HG03159 (cell line): ENCODE data around the gene HMG20A.

ENCODE experiments used
- ATAC-seq: cut with Tn5 transposase; IDR thresholded peaks from one replicate; pipeline ENCODE4 v1.9.1; 2021; ENCODE audit warnings: mild to moderate bottlenecking, moderate library complexity; ENCODE audit not compliant: unreplicated experiment

HMG20A gene

GRCh38 chr15:77425104-77425503 is 4.4 kb downstream of the HMG20A start:
- ATAC-seq = no peak

GRCh38 chr15:77426377-77426776 is 5.7 kb downstream of the HMG20A start:
- no peak for ATAC-seq

GRCh38 chr15:77426871-77427270 is 6.2 kb downstream of the HMG20A start:
- ATAC-seq = no peak

GRCh38 chr15:77430213-77430612 is 9.5 kb downstream of the HMG20A start:
- no peak for ATAC-seq

GRCh38 chr15:77430652-77431051 is 10.0 kb downstream of the HMG20A start:
- ATAC-seq = no peak

- ATAC-seq = no peak
Measured at GRCh38 chr15:77436822-77437221, 16.1 kb downstream of the HMG20A start.

GRCh38 chr15:77437264-77437663 is 16.6 kb downstream of the HMG20A start:
- no peak for ATAC-seq

GRCh38 chr15:77440378-77440999 is 19.8 kb downstream of the HMG20A start:
- peak; percentile 70 for ATAC-seq

GRCh38 chr15:77446840-77447390 is 26.2 kb downstream of the HMG20A start:
- no peak for ATAC-seq

- ATAC-seq = no peak
Measured at GRCh38 chr15:77454265-77454664, 33.6 kb downstream of the HMG20A start.

GRCh38 chr15:77454951-77455350 is 34.3 kb downstream of the HMG20A start:
- no peak for ATAC-seq

- ATAC-seq = no peak
Measured at GRCh38 chr15:77455696-77456321, 35.1 kb downstream of the HMG20A start.

GRCh38 chr15:77456746-77457145 is 36.1 kb downstream of the HMG20A start:
- ATAC-seq = no peak

GRCh38 chr15:77457191-77457904 is 36.7 kb downstream of the HMG20A start:
- ATAC-seq = no peak

GRCh38 chr15:77457905-77458265 is 37.2 kb downstream of the HMG20A start:
- no peak for ATAC-seq

- ATAC-seq = no peak
Measured at GRCh38 chr15:77459031-77459430, 38.3 kb downstream of the HMG20A start.

GRCh38 chr15:77461486-77461885 is 40.8 kb downstream of the HMG20A start:
- no peak for ATAC-seq

GRCh38 chr15:77464129-77464865 is 43.6 kb downstream of the HMG20A start:
- no peak for ATAC-seq

GRCh38 chr15:77466521-77466920 is 45.8 kb downstream of the HMG20A start:
- no peak for ATAC-seq

GRCh38 chr15:77468896-77469295 is 48.2 kb downstream of the HMG20A start:
- no peak for ATAC-seq

- ATAC-seq = no peak
Measured at GRCh38 chr15:77470235-77470634, 49.5 kb downstream of the HMG20A start.
